PC-9 (cell line): ENCODE measurements around the gene HAP1. TPM values are rescaled to one million over a fixed set of nuclear protein-coding genes. Genes with fewer than 3 reads are reported as not detected.
"Not testable (repeated sequence)": the region's sequence is repeated elsewhere in the genome, so short reads cannot be mapped to it uniquely, and the experiment has no call there.

Experiments used
- BruUV-seq: library from RNA; stranded (reverse); fragments of 400-500 nt; replicated peaks from 2 replicates; lab custom pipeline; 2021; lab: Mats Ljungman, UMichigan
- CTCF ChIA-PET: fragments of 300-600 bp; sonication (Branson Sonifier 250); formaldehyde crosslinking; loops from one replicate; lab custom pipeline; 2022; ENCODE audit warnings: antibody characterized with exemption; lab: Charles Lee
- POLR2A ChIA-PET: fragments of 300-600 bp; sonication (Branson Sonifier 250); formaldehyde crosslinking; loops from one replicate; lab custom pipeline; 2022; ENCODE audit warnings: antibody characterized with exemption; ENCODE audit not compliant: unreplicated experiment; lab: Charles Lee
- DNase-seq, 2 experiments: peaks; one replicate each; pipeline versions ENCODE4 v3.0.0 to v3.0.0-alpha.2; 2015 to 2022; ENCODE audit warnings: mixed read lengths in 1 of 2
- H2AFZ ChIP-seq: fragments of 200-600 bp; sonication (generic); 2 replicates; pipeline ENCODE4 v1.8.1; 2017; ENCODE audit warnings: antibody characterized with exemption
- H3F3A ChIP-seq: fragments of 200-600 bp; sonication (generic); 2 replicates; pipeline ENCODE4 v1.8.1; 2017; ENCODE audit warnings: antibody characterized with exemption, mild to moderate bottlenecking, low read depth; ENCODE audit not compliant: insufficient read depth
- H3K27ac ChIP-seq: fragments of 200-600 bp; sonication (generic); 2 replicates; pipeline ENCODE4 v1.6.1; 2016; ENCODE audit warnings: mixed run types
- H3K27me3 ChIP-seq: fragments of 200-600 bp; sonication (generic); 2 replicates; pipeline ENCODE4 v1.6.1; 2016; ENCODE audit warnings: low read depth, mixed run types; ENCODE audit not compliant: insufficient read depth
- H3K36me3 ChIP-seq: fragments of 200-600 bp; sonication (generic); 2 replicates; pipeline ENCODE4 v1.6.1; 2016; ENCODE audit warnings: low read depth, mixed run types
- H3K4me1 ChIP-seq: fragments of 200-600 bp; sonication (generic); replicated peaks from 2 replicates; pipeline ENCODE4 v1.6.1; 2016; ENCODE audit warnings: mixed run types; ENCODE audit not compliant: insufficient read depth
- H3K4me2 ChIP-seq: fragments of 200-600 bp; sonication (generic); 2 replicates; pipeline ENCODE4 v1.6.1; 2017; ENCODE audit warnings: mixed run types
- H3K4me3 ChIP-seq: fragments of 200-600 bp; sonication (generic); 2 replicates; pipeline ENCODE4 v1.6.1; 2016; ENCODE audit warnings: mixed run types
- H3K79me2 ChIP-seq: fragments of 200-600 bp; sonication (generic); 2 replicates; pipeline ENCODE4 v1.6.1; 2017; ENCODE audit warnings: low read depth, mixed run types
- H3K9me2 ChIP-seq: fragments of 200-600 bp; sonication (generic); 2 replicates; pipeline ENCODE4 v1.8.1; 2017; ENCODE audit warnings: mild to moderate bottlenecking; ENCODE audit not compliant: insufficient read depth
- H3K9me3 ChIP-seq: fragments of 200-600 bp; sonication (generic); 2 replicates; pipeline ENCODE4 v1.8.1; 2016; ENCODE audit warnings: low read depth; ENCODE audit not compliant: insufficient read depth
- H4K20me1 ChIP-seq: fragments of 200-600 bp; sonication (generic); 2 replicates; pipeline ENCODE4 v1.8.1; 2017; ENCODE audit not compliant: insufficient read depth
- CTCF ChIP-seq: fragments of 200-600 bp; sonication (generic); conservative IDR thresholded peaks from 2 replicates; pipeline ENCODE4 v1.6.1; 2017; ENCODE audit warnings: mixed run types, antibody characterized with exemption, mild to moderate bottlenecking, moderate library complexity
- EZH2 ChIP-seq: fragments of 200-600 bp; sonication (generic); IDR thresholded peaks from 2 replicates; pipeline ENCODE4 v1.8.0; 2017; ENCODE audit warnings: antibody characterized with exemption, low read depth
- intact Hi-C: fragments of 100-400 bp; cut with micrococcal nuclease; formaldehyde crosslinking; loops from one replicate; pipeline ENCODE4 v1.10.0; 2022; ENCODE audit not compliant: unreplicated experiment
- total RNA-seq: library from RNA; stranded (reverse); gene quantifications from 2 replicates; pipeline ENCODE4 v1.2.3, GENCODE V29; 2021

The HAP1 gene
- total RNA-seq, 1 experiment from 2014 or later, result 1.1 TPM

GRCh38 chr17:41707803-41708669 lies 26.4 kb downstream of the HAP1 start:
- no peak overlapping the region for H3K27ac ChIP-seq
- no peak overlapping the region for H3K4me2 ChIP-seq
- POLR2A ChIA-PET, result interaction anchor here (0.5 to 0.6 kb wide), 4 partner anchors 50 to 1445 kb away, joined by 3 to 4 read pairs (median 4); no protein-coding TSS in a partner anchor
- no peak for DNase-seq
- no peaks in the 10 kb centered on the region for H3K27me3 ChIP-seq
- intact Hi-C loops, result no loop called here
- H3K79me2 ChIP-seq, result no peaks in the 10 kb centered on the region
- no peak for TF ChIP-seq CTCF
- no peak for TF ChIP-seq EZH2
- CTCF ChIA-PET, result interaction anchor here (0.7 kb wide), 2 partner anchors 18 to 43 kb away, joined by 3 to 5 read pairs; no protein-coding TSS in a partner anchor
- no peaks in the 10 kb centered on the region for H3K36me3 ChIP-seq
- H3K9me3 ChIP-seq, result no peaks in the 10 kb centered on the region
- H2AFZ ChIP-seq, result no peak overlapping the region
- no peaks in the 10 kb centered on the region for H3K9me2 ChIP-seq
- no peaks in the 10 kb centered on the region for H4K20me1 ChIP-seq
- no peaks in the 10 kb centered on the region for H3K4me1 ChIP-seq
- no peak overlapping the region for H3K4me3 ChIP-seq
- H3F3A ChIP-seq, result peaks cover 4% of the 10 kb centered on the region; the same call in 1 of the 2 replicates
- no TSS peak for BruUV-seq

- H3F3A ChIP-seq, result no peaks in the 10 kb centered on the region
- H3K9me3 ChIP-seq, result no peaks in the 10 kb centered on the region
- ChIA-PET CTCF (no interaction called here), POLR2A (no interaction called here)
- TF ChIP-seq CTCF (no peak), EZH2 (no peak)
- H3K4me1 ChIP-seq, result no peaks in the 10 kb centered on the region
- H3K4me3 ChIP-seq, result no peak overlapping the region
- no peak for DNase-seq
- no peaks in the 10 kb centered on the region for H3K9me2 ChIP-seq
- H3K4me2 ChIP-seq, result no peak overlapping the region
- no peaks in the 10 kb centered on the region for H3K79me2 ChIP-seq
- no peaks in the 10 kb centered on the region for H4K20me1 ChIP-seq
- BruUV-seq, result no TSS peak
- intact Hi-C loops, result no loop called here
- no peaks in the 10 kb centered on the region for H3K36me3 ChIP-seq
- no peak overlapping the region for H3K27ac ChIP-seq
- no peak overlapping the region for H2AFZ ChIP-seq
- H3K27me3 ChIP-seq, result no peaks in the 10 kb centered on the region
Observed at GRCh38 chr17:41705271-41705991, 29.0 kb downstream of the HAP1 start.

- Histone ChIP-seq H3K9me2 (no peaks in the 10 kb centered on the region), H3K27ac (no peak overlapping the region), H4K20me1 (no peaks in the 10 kb centered on the region), H3K4me3 (no peak overlapping the region), H3K4me2 (no peak overlapping the region), H2AFZ (no peak overlapping the region), H3K27me3 (no peaks in the 10 kb centered on the region), H3K79me2 (no peaks in the 10 kb centered on the region), H3K9me3 (no peaks in the 10 kb centered on the region), H3F3A (peaks cover 5% of the 10 kb centered on the region; the same call in 1 of the 2 replicates), H3K4me1 (no peaks in the 10 kb centered on the region), H3K36me3 (no peaks in the 10 kb centered on the region)
- TF ChIP-seq CTCF, result no peak
- no peak for TF ChIP-seq EZH2
- no peak for DNase-seq
- ChIA-PET CTCF (no interaction called here), POLR2A (interaction anchor here (0.5 kb wide), 1 partner anchor 201 kb away, joined by 21 read pairs; no protein-coding TSS in a partner anchor)
- intact Hi-C loops, result no loop called here
- no TSS peak for BruUV-seq
Observed at GRCh38 chr17:41702712-41703111, 31.7 kb downstream of the HAP1 start.

GRCh38 chr17:41700843-41701242 lies 33.6 kb downstream of the HAP1 start:
- BruUV-seq, H3K36me3 ChIP-seq, CTCF ChIA-PET, H3K79me2 ChIP-seq, H3K4me1 ChIP-seq, H3K27me3 ChIP-seq, DNase-seq, H3F3A ChIP-seq, H3K9me3 ChIP-seq, intact Hi-C loops, H3K27ac ChIP-seq, H3K4me2 ChIP-seq, H3K9me2 ChIP-seq, H2AFZ ChIP-seq, POLR2A ChIA-PET, H4K20me1 ChIP-seq, H3K4me3 ChIP-seq: not testable (repeated sequence)
